ENCODE results near the gene ZNF350.
"Not testable (repeated sequence)": the region's sequence is repeated elsewhere in the genome, so short reads cannot be mapped to it uniquely, and the experiment has no call there.

ZNF350 gene

GRCh38 chr19:51970718-51971117, 15.9 kb downstream of the ZNF350 start:
- DNase-seq, result no peak

- DNase-seq, result no peak
Measured at GRCh38 chr19:51965583-51965982, 21.1 kb downstream of the ZNF350 start.

GRCh38 chr19:51960621-51961233, 25.9 kb downstream of the ZNF350 start:
- peak; percentile 58 for DNase-seq

- no peak for DNase-seq
Measured at GRCh38 chr19:51959791-51960190, 26.8 kb downstream of the ZNF350 start.

GRCh38 chr19:51957846-51958245, 28.8 kb downstream of the ZNF350 start:
- DNase-seq, result not testable (repeated sequence)

GRCh38 chr19:51948975-51949374, 37.7 kb downstream of the ZNF350 start:
- no peak for DNase-seq

- no peak for DNase-seq
Measured at GRCh38 chr19:51946602-51947001, 40.0 kb downstream of the ZNF350 start.

GRCh38 chr19:51944798-51945552, 41.7 kb downstream of the ZNF350 start:
- DNase-seq, result no peak

GRCh38 chr19:51938936-51939335, 47.7 kb downstream of the ZNF350 start:
- DNase-seq, result no peak

- no peak for DNase-seq
Measured at GRCh38 chr19:51931921-51932320, 54.7 kb downstream of the ZNF350 start.

GRCh38 chr19:51927859-51928258, 58.8 kb downstream of the ZNF350 start:
- no peak for DNase-seq

- peak; percentile 76 for DNase-seq
Measured at GRCh38 chr19:51926784-51927741, 59.6 kb downstream of the ZNF350 start, which contains the start of gene ZNF613. TSS of gene ZNF613 (plus strand) at chr19:51927472. CDS start at chr19:51936221, 8,749 bp downstream.

GRCh38 chr19:51926426-51926783, 60.2 kb downstream of the ZNF350 start:
- DNase-seq, result no peak

GRCh38 chr19:51921949-51922348, 64.7 kb downstream of the ZNF350 start:
- DNase-seq, result no peak

- no peak for DNase-seq
Measured at GRCh38 chr19:51919606-51920005, 67.0 kb downstream of the ZNF350 start.

- DNase-seq, result no peak
Measured at GRCh38 chr19:51916167-51916566, 70.5 kb downstream of the ZNF350 start.

- no peak for DNase-seq
Measured at GRCh38 chr19:51915324-51915867, 71.2 kb downstream of the ZNF350 start.

Data from NCI-H524 treated with DMSO at 0.1 percent for 48 hours (cell line).